ENCODE results near the gene PRDX2.
A peak's percentile ranks its signal among the peaks of the same experiment; 100 is the strongest.

Gene PRDX2

DNA sequence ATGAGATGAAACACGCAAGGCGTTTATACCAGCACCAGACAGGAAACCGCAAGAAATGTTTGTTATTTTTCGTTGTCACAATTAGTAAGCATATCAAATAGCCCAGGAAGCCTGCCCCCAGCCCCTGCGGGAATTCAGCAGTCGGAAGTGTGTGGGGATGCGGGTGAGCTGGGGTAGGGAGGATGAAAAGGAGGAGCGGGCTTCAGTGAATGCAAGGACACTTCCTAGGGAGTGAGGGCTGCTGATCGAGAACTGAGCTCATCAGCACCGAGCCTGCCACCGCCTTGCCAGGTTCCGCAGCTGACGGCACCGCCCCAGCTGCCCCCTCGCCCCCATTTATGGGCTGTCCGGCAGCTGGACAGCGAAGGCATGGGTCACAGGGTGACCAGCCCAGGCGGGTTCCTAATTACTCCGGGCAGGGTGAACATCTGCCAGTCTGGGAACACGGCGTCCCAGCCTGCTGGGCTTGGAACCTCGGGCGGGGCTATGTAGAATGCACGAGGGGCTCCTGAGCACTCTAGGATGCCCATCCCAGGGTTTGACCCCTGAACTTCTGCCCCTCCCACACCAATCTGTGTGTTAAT lies 51.6 kb downstream of the PRDX2 start:
- TF ChIP-seq TAF1 (IDR thresholded peaks at IDR 0.05; ENCODE audit: borderline replicate concordance, insufficient read depth, low read length) = no peak
- TF ChIP-seq FOXP2 (optimal IDR thresholded peaks at IDR 0.05; ENCODE audit: borderline replicate concordance, extremely low read depth, extremely low read length, insufficient read depth) = peak; percentile 42
- TF ChIP-seq, protein P1, sequence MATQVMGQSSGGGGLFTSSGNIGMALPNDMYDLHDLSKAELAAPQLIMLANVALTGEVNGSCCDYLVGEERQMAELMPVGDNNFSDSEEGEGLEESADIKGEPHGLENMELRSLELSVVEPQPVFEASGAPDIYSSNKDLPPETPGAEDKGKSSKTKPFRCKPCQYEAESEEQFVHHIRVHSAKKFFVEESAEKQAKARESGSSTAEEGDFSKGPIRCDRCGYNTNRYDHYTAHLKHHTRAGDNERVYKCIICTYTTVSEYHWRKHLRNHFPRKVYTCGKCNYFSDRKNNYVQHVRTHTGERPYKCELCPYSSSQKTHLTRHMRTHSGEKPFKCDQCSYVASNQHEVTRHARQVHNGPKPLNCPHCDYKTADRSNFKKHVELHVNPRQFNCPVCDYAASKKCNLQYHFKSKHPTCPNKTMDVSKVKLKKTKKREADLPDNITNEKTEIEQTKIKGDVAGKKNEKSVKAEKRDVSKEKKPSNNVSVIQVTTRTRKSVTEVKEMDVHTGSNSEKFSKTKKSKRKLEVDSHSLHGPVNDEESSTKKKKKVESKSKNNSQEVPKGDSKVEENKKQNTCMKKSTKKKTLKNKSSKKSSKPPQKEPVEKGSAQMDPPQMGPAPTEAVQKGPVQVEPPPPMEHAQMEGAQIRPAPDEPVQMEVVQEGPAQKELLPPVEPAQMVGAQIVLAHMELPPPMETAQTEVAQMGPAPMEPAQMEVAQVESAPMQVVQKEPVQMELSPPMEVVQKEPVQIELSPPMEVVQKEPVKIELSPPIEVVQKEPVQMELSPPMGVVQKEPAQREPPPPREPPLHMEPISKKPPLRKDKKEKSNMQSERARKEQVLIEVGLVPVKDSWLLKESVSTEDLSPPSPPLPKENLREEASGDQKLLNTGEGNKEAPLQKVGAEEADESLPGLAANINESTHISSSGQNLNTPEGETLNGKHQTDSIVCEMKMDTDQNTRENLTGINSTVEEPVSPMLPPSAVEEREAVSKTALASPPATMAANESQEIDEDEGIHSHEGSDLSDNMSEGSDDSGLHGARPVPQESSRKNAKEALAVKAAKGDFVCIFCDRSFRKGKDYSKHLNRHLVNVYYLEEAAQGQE (IDR thresholded peaks at IDR 0.05; ENCODE audit: insufficient read depth in 1 of 2, low read depth in 2 of 2, low read length in 2 of 2) = 0 out of 4 replicates have a peak, but pooled peaks of 1 of the 2 experiments have one; percentile 23

DNA sequence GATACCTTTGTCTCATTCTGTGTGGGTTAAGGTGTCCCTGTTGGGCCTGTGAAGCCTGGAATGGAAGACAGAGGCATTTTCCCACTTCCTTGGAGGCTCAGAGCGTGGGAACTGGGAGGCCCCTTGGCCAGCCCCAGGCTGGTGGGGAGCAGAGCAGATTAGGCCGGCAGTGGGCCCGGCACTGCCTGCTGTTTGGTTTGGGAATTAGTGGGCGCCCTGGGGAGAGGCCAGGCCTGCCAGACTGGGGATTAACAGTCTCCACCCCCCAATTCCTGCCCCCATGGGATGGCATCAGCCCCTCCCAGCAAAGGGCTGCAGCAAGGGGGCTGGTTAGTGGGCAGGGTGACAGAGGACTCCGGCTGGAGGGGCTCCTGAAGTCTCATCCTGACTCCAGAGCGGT lies 53.1 kb downstream of the PRDX2 start:
- no peak for TF ChIP-seq FOXP2 (optimal IDR thresholded peaks at IDR 0.05; ENCODE audit: borderline replicate concordance, extremely low read depth, extremely low read length, insufficient read depth)
- TF ChIP-seq SIN3A (IDR thresholded peaks at IDR 0.05; ENCODE audit: borderline replicate concordance, insufficient read depth, low read length) = no peak
- TF ChIP-seq, protein P1 (IDR thresholded peaks at IDR 0.05; ENCODE audit: insufficient read depth in 1 of 2, low read depth in 2 of 2, low read length in 2 of 2) = no peak
- no peak; the same call in 1 of the 2 replicates for TF ChIP-seq POLR2AphosphoS5 (IDR thresholded peaks at IDR 0.05; ENCODE audit: low read depth, low read length)
- TF ChIP-seq TAF1 (IDR thresholded peaks at IDR 0.05; ENCODE audit: borderline replicate concordance, insufficient read depth, low read length) = no peak

Data from PFSK-1 (cell line).